Common myeloid progenitor, CD34-positive (primary cell): Measurements from ENCODE around the gene GNG4.

Source experiments
- CTCF ChIA-PET: fragments of 350-600 bp; sonication (Branson Sonifier 250); formaldehyde crosslinking; loops from one replicate; lab custom pipeline; 2021; ENCODE audit warnings: antibody characterized with exemption; lab: Charles Lee
- POLR2A ChIA-PET: fragments of 350-600 bp; sonication (Branson Sonifier 250); formaldehyde crosslinking; loops from one replicate; lab custom pipeline; 2021; ENCODE audit warnings: antibody characterized with exemption; lab: Charles Lee
- DNase-seq, 3 donors: peaks; one replicate each; pipeline versions ENCODE4 v3.0.0 to v3.0.0-alpha.2; 2013
- H3K27ac ChIP-seq, 2 experiments: 1 replicate in 1 of 2; 2 replicates in 1 of 2; pipeline ENCODE4 v1.7.0; 2013; ENCODE audit warnings: inconsistent platforms in 2 of 2, low read length in 2 of 2, mild to moderate bottlenecking in 2 of 2, low read depth in 1 of 2, moderate library complexity in 1 of 2; ENCODE audit not compliant: severe bottlenecking in 2 of 2, insufficient read depth in 1 of 2, poor library complexity in 1 of 2
- H3K27me3 ChIP-seq, 5 experiments: replicated peaks in 2 of 5; 1 replicate in 3 of 5; 2 replicates in 2 of 5; pipeline versions ENCODE4 v1.6.1 to v1.7.0; 2013; ENCODE audit warnings: low read length in 4 of 5, mild to moderate bottlenecking in 2 of 5, moderate library complexity in 2 of 5, inconsistent platforms in 1 of 5; ENCODE audit not compliant: insufficient read depth in 5 of 5, control insufficient read depth in 4 of 5
- H3K36me3 ChIP-seq, 4 experiments: 1 replicate in 2 of 4; 2 replicates in 2 of 4; pipeline versions ENCODE4 v1.6.1 to v1.7.0; 2013; ENCODE audit warnings: low read length in 3 of 4, control low read depth in 1 of 4, mild to moderate bottlenecking in 1 of 4; ENCODE audit not compliant: control insufficient read depth in 4 of 4, insufficient read depth in 4 of 4
- H3K4me1 ChIP-seq, 4 experiments: 1 replicate in 3 of 4; 2 replicates in 1 of 4; pipeline versions ENCODE4 v1.6.1 to v1.7.1; 2013; ENCODE audit warnings: low read length in 3 of 4, mild to moderate bottlenecking in 3 of 4, control low read depth in 1 of 4, inconsistent platforms in 1 of 4, moderate library complexity in 1 of 4; ENCODE audit not compliant: control insufficient read depth in 4 of 4, insufficient read depth in 4 of 4; ENCODE audit errors: control extremely low read depth in 1 of 4
- H3K4me3 ChIP-seq, 7 experiments: 1 replicate in 4 of 7; 2 replicates in 3 of 7; pipeline versions ENCODE4 v1.5.1 to v1.7.0; 2013; ENCODE audit warnings: mild to moderate bottlenecking in 7 of 7, low read length in 6 of 7, moderate library complexity in 6 of 7, inconsistent platforms in 2 of 7, low read depth in 2 of 7, control low read depth in 1 of 7; ENCODE audit not compliant: insufficient read depth in 4 of 7, control insufficient read depth in 1 of 7; ENCODE audit errors: extremely low read depth in 1 of 7
- H3K9me3 ChIP-seq, 5 experiments: 1 replicate in 4 of 5; 2 replicates in 1 of 5; pipeline versions ENCODE4 v1.6.1 to v1.7.1; 2013; ENCODE audit warnings: low read length in 4 of 5, mild to moderate bottlenecking in 2 of 5, inconsistent platforms in 1 of 5, low read depth in 1 of 5, moderate library complexity in 1 of 5; ENCODE audit not compliant: control insufficient read depth in 4 of 5, insufficient read depth in 2 of 5; ENCODE audit errors: control extremely low read depth in 1 of 5
- WGBS: methylation state at CpG from one replicate; pipeline ENCODE4 v1.1.5; 2013; ENCODE audit not compliant: insufficient coverage; 5-methylcytosine and 5-hydroxymethylcytosine counted together

Gene GNG4

GRCh38 chr1:235679005-235679404, 29.4 kb upstream of the GNG4 start:
- Histone ChIP-seq H3K4me1 (no peaks in the 10 kb centered on the region), H3K9me3 (peaks cover 0 to 23% (median 9%) of the 10 kb centered on the region in 5 experiments), H3K4me3 (no peak overlapping the region), H3K36me3 (peaks cover 11 to 30% (median 18%) of the 10 kb centered on the region in 4 experiments), H3K27ac (no peak overlapping the region), H3K27me3 (no peaks in the 10 kb centered on the region)
- 95% methylated on average over 2 of the region's 2 CpGs for WGBS
- no peak for DNase-seq
- ChIA-PET CTCF (interaction anchor here (1.4 kb wide), 1 partner anchor 11 kb away, joined by 3 read pairs; no protein-coding TSS in a partner anchor), POLR2A (no interaction called here)

DNA sequence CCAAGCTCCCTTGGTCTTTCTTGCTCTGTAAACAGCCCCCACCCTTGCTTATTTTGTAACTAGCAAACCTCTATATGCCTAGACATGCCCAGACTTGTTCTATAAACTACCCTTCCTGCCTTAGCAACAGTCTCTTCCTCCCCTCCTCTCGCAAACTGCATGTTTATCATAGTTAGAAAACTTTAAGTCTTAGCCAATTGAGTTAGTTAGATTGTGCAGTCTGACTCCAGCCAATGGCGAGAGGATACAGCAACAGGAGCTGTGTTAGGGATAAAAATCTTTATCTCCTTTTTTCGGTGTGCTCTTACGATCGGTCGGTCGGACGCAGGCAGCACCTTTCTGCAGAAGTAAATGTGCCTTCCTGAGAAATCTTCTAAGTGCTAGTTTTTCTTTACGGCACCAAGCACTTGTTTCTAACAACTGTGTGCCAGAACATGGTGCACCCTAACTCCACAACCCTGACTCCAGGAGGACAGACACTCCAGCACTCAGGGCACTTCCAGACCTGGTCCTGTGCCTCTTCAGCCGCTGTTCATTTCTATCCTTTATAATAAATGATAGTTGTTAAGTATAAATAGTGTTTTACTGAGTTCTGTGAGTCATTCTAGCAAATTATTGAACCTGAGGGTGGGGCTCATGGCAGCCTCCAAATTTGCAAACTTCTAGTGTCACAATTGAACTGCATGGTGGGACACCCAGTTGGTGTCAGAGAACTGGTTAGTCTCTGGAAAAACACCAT, 25.7 kb upstream of the GNG4 start:
- Histone ChIP-seq H3K27me3 (no peaks in the 10 kb centered on the region), H3K4me1 (no peaks in the 10 kb centered on the region), H3K36me3 (peaks cover 13 to 61% (median 24%) of the 10 kb centered on the region in 4 experiments), H3K27ac (no peak overlapping the region), H3K9me3 (peaks cover 4 to 49% (median 27%) of the 10 kb centered on the region in 5 experiments), H3K4me3 (no peak overlapping the region)
- CTCF ChIA-PET: no interaction called here
- POLR2A ChIA-PET: no interaction called here
- DNase-seq: no peak
- 96% methylated on average over 9 of the region's 10 CpGs for WGBS

- no peak overlapping the region for H3K4me3 ChIP-seq
- WGBS: 73% methylated on average over 4 of the region's 7 CpGs
- H3K36me3 ChIP-seq: peaks cover 17 to 74% (median 27%) of the 10 kb centered on the region in 4 experiments
- ChIA-PET POLR2A (no interaction called here), CTCF (interaction anchor here (0.6 kb wide), 1 partner anchor 18 kb away, joined by 3 read pairs; no protein-coding TSS in a partner anchor)
- no peak overlapping the region for H3K27ac ChIP-seq
- no peaks in the 10 kb centered on the region for H3K4me1 ChIP-seq
- H3K9me3 ChIP-seq: peaks cover 4 to 61% (median 40%) of the 10 kb centered on the region in 5 experiments
- no peak for DNase-seq
- no peaks in the 10 kb centered on the region for H3K27me3 ChIP-seq
These were observed 24.4 kb upstream of the GNG4 start for GRCh38 chr1:235673981-235674380.

GRCh38 chr1:235671992-235672391, 22.4 kb upstream of the GNG4 start:
- POLR2A ChIA-PET: no interaction called here
- CTCF ChIA-PET: no interaction called here
- no peak for DNase-seq
- H3K27ac ChIP-seq: no peak overlapping the region
- 100% methylated on average over 1 of the region's 1 CpG for WGBS
- no peaks in the 10 kb centered on the region for H3K4me1 ChIP-seq
- H3K27me3 ChIP-seq: no peaks in the 10 kb centered on the region
- H3K36me3 ChIP-seq: peaks cover 15 to 74% (median 27%) of the 10 kb centered on the region in 4 experiments
- peaks cover 4 to 68% (median 43%) of the 10 kb centered on the region in 5 experiments for H3K9me3 ChIP-seq
- no peak overlapping the region for H3K4me3 ChIP-seq

DNA sequence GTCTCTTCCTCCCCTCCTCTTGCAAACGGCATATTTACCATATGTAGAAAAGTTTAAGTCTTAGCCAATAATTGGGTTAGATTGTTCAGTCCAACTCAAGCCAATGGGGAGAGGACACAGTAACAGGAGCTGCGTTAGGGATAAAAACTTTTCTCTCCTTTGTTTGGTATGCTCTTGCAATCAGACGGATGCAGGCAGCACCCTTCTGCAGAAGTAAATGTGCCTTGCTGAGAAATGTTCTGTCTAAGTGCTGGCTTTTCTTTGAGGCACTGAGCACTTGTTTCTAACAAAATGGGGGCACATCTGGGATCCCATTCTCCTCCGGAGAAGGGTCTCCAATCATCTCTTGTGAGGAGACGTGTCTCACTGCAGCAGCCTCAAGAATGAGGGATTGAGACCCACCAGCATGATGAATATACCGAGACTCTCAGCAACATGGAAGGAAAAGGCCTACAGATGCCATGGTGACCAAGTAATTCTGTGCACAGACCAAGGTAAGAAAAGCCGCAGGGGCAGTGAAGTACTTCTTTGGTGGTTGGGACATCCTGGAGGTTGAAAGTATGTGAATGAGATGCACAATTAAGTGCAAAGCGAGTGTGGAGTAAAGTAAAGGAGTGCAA, 20.7 kb upstream of the GNG4 start:
- peaks cover 4 to 56% (median 37%) of the 10 kb centered on the region in 5 experiments for H3K9me3 ChIP-seq
- peak overlapping the region in 1 of 7 experiments; percentile 5 for H3K4me3 ChIP-seq
- no peak overlapping the region for H3K27ac ChIP-seq
- peaks cover 8 to 57% (median 15%) of the 10 kb centered on the region in 4 experiments for H3K36me3 ChIP-seq
- POLR2A ChIA-PET: no interaction called here
- over 99% methylated on average over 7 of the region's 8 CpGs for WGBS
- peak in 2 of 3 donors; percentile 8 to 25 for DNase-seq
- no peaks in the 10 kb centered on the region for H3K27me3 ChIP-seq
- no peaks in the 10 kb centered on the region for H3K4me1 ChIP-seq
- CTCF ChIA-PET: no interaction called here

- H3K27ac ChIP-seq: no peak overlapping the region
- H3K4me3 ChIP-seq: no peak overlapping the region
- H3K36me3 ChIP-seq: peaks cover 6 to 49% (median 14%) of the 10 kb centered on the region in 4 experiments
- CTCF ChIA-PET: no interaction called here
- no peaks in the 10 kb centered on the region for H3K27me3 ChIP-seq
- 100% methylated on average over 3 of the region's 3 CpGs for WGBS
- no peaks in the 10 kb centered on the region for H3K4me1 ChIP-seq
- DNase-seq: no peak
- H3K9me3 ChIP-seq: peaks cover 4 to 47% (median 34%) of the 10 kb centered on the region in 5 experiments
- POLR2A ChIA-PET: no interaction called here
These were observed 19.7 kb upstream of the GNG4 start for GRCh38 chr1:235669277-235669676.

DNA sequence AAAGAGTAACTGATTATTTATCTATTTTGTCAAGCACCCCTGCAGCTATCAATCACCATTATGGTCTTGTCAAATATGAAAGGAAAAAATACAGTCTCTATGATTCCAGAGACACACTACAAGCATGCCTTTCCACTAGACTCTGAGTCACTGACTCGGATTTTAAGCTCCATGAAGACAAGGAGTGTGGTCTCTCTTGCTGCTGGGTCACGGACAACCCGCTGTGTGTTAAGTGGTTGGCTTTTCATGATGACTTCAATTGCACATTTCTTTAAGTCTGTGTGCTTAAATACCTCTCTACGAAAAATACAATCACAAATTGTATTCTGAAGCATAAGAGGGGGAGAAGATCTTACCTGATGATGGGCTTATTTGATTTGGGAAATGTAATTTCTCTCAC, 14.0 kb upstream of the GNG4 start:
- POLR2A ChIA-PET: no interaction called here
- no peak for DNase-seq
- Histone ChIP-seq H3K27ac (no peak overlapping the region), H3K4me3 (no peak overlapping the region), H3K36me3 (peaks cover 4 to 12% (median 8%) of the 10 kb centered on the region in 4 experiments), H3K4me1 (no peaks in the 10 kb centered on the region), H3K9me3 (peaks cover 0 to 5% (median 0%) of the 10 kb centered on the region in 5 experiments), H3K27me3 (no peaks in the 10 kb centered on the region)
- WGBS: no CpG with 5 or more reads among the region's 4 CpGs
- CTCF ChIA-PET: no interaction called here
